GM21360 (cell line): ENCODE measurements around the gene KCNJ12.
"Not testable (repeated sequence)": the region's sequence is repeated elsewhere in the genome, so short reads cannot be mapped to it uniquely, and the experiment has no call there.

ENCODE experiments used
- ATAC-seq: cut with Tn5 transposase; IDR thresholded peaks from one replicate; pipeline ENCODE4 v1.9.1; 2021; ENCODE audit warnings: mild to moderate bottlenecking, moderate library complexity; ENCODE audit not compliant: unreplicated experiment

KCNJ12 gene

GRCh38 chr17:21349358-21350050, 26.7 kb upstream of the KCNJ12 start:
- not testable (repeated sequence) for ATAC-seq

DNA sequence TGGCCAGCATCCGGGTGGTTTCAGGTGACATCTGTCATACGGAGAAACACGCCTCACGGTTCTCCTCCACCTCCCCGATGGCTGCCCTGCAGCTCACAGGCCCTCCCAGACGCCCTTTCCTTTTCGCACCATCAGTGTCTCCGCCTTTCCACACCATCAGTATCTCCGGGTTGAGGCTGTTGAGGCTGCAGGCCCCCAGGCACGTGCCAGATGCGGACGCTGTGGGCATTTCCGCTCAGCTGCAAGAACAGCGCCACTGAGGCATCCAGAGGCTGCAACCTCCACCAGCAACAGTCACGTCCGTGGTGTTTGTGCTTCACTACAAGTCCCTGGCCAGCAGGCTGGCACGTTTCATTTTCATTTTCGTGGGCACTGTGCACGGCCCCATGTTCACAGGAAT, 25.7 kb upstream of the KCNJ12 start:
- ATAC-seq: not testable (repeated sequence)

DNA sequence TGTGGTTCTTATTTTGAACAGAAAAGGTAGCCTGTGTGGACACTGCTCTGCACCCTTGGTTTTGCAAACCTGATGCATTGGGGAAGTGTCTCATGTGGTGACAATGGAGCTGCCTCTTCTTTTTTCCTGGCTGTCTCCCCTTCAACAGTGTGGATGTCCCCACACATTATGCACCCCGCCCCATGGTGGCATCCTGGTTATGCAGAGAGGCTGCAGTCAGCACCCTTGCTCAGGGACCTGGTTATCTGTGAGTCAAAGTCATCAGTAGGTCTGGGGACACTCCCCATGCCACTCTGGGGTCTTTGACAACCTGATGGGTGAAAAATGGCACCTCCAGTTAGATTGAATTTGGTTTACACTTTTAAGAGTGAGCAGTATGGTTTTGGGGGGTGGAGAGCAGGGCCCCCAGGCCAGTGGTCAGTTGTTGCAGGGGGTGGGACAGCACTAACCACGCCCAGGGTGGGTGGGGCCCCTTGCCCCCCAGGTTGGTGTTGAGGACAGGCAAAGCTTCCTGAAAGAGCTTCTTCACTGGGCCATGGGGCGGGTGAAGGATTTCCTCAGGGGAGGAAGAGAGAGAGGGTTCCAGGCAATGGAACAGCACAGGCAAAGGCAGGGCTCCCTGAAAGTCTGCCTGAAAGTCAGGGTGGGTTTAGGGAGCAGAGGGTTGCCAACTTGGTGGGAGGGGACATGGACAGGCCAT, 24.6 kb upstream of the KCNJ12 start:
- ATAC-seq: no peak

DNA sequence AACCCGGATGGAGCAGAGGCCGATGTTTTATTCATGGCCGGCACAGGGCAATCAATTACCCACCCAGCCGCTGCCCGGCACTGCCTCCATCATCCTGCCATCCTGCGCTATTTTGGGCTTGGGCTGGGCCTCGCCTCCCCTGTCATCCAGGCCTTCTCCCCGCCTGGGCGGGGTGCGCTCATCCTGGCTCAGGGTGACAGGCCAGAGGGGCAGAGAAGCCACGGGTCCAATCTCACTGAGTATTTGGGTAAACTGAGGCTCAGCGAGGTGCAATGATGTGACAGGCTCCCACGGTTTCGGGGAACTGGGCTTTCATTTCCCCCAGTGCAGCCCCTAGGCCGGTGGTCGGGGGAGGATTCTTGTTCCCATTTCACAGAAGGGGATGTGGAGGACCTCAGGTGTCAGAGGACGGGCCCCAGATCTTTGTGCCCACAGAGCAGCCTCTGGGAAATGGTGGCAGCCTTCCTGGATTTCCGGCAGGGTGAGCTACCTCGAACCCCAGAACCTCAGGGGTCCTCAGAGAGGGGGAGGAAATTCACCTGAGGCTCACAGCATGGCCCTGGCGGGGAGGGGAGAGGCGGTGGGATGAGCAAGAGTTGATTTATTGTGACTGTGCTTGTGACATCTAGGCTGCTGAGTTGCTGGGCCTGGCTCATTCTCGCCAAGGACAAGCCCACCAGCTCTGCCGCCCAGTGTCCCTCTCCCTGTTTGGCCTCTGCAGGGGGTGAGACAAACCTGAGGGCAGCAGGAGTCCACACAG, 23.8 kb upstream of the KCNJ12 start:
- no peak for ATAC-seq

- ATAC-seq: no peak
Measured at GRCh38 chr17:21352981-21353265, 23.2 kb upstream of the KCNJ12 start.

DNA sequence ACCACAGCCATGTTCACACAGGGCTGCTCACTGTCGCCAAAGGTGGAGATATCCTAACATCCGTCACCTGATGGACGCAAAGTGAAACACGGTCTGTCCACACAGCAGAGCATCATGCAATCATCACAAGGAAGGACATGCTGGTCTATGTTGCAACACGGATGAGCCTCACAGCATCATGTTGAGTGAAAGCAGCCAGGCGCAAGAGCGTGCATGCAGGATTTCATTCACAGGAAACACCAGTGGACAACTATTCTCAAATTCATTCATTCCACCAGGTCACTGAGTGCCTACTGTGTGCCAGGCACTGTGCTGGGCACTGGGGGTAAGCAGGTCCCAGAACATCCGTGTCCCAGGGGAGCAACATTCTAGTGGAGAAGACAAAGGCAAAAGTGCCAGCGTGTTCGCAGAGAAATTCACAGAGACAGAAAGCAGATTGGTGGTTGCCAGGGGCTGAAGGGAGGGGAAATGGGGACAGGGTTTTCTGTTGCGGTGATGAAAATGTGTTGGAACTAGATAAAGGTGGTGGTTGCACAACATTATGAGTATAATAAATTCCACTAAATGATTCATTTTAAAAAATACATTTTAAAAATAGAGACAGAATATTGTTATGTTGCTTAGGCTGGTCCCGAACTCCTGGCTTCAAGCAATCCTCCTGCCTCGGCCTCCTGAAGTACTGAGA, 22.7 kb upstream of the KCNJ12 start:
- ATAC-seq: no peak

DNA sequence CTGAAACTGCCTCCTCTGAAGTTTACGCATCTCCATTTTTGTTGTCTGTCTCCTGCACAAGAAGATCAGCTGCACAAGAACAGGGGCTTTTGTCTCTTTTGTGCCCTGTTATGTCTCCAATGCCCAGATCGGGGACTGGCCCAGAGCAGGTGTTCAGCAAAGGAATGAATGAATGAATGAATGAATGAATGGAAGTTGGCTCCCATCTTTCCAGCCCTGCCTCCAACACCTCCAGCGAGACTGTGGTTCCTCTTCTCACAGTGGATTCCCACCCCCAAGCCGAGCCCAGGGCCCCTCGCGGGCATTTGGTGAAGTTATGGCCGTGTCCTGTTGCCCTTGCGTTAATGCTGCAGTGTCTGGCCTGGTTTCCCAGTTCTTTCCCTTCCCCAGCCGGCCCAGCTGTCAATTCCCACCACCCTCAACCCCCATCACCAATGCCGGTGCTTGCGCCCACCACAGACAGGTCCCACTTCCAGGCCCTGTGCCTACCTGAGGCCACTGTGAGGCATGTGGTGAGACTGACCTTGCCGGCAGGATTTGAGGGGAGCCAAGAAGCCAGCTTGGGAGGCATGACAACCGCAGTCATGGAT, 21.3 kb upstream of the KCNJ12 start:
- no peak for ATAC-seq

DNA sequence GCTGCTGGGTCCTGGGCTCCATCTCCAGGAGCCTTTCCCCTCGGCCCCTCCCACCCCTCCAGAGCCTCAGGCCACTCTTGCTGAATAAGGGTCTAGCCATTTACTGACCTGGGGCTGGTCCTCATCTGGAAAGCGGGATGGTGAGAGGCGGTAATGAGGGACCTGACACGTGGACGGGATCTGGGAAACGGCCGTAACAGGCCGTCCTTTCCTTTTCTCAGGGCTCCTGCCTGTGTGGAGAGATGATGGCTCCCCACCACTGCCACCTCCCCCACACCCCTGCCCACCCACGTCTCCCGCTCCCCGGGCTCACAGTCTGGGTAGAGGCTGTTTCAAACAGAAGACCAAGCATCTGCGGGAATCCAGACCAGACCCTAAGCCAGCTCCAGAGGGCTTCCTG, 20.6 kb upstream of the KCNJ12 start:
- no peak for ATAC-seq

DNA sequence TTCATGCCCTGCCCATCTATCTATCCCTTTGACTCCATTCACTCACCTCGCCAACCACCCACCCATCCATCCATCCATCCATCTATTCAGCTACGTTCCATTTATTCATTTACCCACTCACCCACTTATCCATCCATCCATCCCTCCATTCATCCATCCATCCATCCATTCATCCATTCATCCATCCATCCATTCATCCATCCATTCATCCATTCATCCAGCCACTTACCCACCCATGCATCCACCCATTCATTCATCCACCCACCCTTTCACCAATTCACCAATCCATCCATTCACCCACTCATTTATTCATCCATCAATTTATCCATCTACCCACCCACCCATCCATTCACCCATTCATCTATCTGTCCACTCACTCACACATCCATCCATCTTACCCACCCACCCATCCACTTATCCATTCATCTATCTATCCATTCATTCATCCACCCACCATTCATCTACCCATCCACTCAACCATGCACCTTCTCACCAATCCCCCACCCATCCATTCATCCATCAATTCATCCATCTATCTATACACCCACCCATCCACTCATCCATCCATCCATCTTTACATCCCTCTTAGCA, 19.5 kb upstream of the KCNJ12 start:
- ATAC-seq: no peak

GRCh38 chr17:21357281-21357680, 18.9 kb upstream of the KCNJ12 start:
- ATAC-seq: no peak

GRCh38 chr17:21357696-21358656, 18.2 kb upstream of the KCNJ12 start:
- ATAC-seq: no peak

GRCh38 chr17:21358682-21359482, 17.3 kb upstream of the KCNJ12 start:
- ATAC-seq: no peak

- no peak for ATAC-seq
Measured at GRCh38 chr17:21359483-21359840, 16.7 kb upstream of the KCNJ12 start.

DNA sequence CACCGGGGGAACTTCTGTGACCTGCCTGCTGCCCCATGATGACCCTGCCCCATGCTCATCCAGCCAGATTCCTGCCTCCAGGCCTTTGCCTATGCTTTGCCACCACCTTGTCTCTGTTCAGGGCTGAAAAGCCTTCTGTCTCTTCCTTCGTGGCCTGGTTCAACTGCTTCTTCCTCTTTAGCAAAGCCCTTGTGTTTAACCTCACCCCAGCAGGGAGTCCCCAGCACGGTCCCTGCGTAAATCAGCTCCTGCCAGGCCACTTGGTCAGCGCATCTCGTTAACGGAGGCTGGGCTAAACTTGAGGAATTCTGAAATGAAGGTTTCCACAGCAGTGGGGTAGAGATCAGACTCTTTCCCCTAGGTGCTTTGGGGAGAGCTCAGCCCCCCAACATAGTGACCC, 16.1 kb upstream of the KCNJ12 start:
- ATAC-seq: no peak

GRCh38 chr17:21361020-21361809, 14.9 kb upstream of the KCNJ12 start:
- ATAC-seq: no peak

DNA sequence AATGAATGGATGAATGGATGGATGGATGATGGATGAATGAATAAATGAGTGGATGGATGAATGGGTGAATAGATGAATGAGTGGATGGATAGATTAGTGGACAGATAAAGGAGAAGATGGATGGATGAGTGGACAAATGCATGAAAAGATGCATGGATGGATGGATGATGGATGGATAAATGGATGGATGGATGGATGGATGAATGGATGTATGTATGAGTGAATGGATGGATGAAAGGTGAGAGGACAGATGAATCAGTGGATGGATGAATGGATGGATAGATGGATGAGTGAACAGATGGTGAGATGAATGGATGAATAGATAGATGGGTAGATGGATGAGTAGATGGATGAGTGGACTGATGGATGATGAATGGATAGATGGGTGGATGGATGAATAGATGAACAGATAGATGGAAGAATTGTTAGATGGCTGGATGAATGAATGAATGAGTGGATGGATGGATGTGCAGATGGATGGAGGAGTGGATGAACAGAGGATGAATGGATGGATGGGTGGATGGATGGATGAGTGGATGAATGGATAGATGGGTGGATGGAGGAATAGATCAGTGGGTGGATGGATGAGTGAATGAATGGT, 13.7 kb upstream of the KCNJ12 start:
- no peak for ATAC-seq

DNA sequence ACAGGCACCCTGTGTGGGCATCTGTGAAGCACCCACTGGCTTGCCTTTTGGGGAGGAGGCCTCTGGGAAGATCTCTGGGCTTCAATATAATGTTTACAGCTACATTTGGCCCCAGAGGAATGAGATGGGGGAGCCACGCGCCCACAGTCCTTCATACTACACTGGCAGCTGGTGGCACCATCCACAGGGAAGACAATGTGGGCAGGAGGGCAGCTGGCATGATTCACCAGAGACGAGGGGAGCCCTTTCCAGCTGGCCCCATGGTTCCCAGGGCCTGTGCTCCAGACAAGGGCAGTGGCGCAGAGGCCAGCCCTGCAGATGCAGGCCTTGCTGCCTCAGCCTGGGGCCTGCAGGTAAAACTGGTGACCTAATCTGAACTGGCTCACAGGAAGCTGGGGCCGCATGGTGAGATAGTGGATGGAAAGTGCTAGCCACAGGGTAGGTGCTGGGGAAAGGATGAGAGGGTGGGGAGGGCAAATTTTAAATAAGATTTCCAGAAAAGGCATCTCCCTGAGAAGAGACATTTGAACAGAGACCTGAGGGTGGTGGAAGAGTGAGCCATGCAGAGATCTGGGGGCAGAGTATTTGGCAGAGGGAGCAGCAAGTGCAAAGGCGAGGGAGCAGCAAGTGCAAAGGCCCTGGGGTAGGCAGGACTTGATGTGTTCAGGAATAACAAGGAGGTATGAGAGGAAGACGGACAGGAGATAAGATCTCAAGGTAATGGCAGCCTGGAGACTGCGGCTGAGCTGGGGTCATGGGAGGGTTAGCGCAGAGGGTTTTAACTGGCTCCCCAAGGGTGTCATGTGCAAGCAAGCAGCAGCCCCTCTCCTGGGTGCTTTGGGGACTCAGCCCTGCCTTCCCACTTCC, 12.1 kb upstream of the KCNJ12 start:
- ATAC-seq: no peak
